Spleen (tissue), 7 donors: ENCODE results near the gene HADHB.

Experiments
- POLR2A ChIP-seq, 3 donors: fragments of 450-650 bp; IDR thresholded peaks; one replicate each; pipeline ENCODE4 v1.5.1; 2017; ENCODE audit warnings: antibody characterized with exemption in 3 of 3, mild to moderate bottlenecking in 1 of 3
- POLR2AphosphoS5 ChIP-seq, 3 donors: sonication (generic); formaldehyde crosslinking; IDR thresholded peaks; one replicate each; pipeline ENCODE4 v1.5.1; 2017; ENCODE audit warnings: antibody characterized with exemption in 3 of 3
- TF ChIP-seq, protein P1 (sequence below), 11 experiments: fragments of 200-600 bp in 7 of 11; fragments of 450-650 bp in 4 of 11; sonication (generic) in 4 of 11; IDR thresholded peaks in 8 of 11; conservative IDR thresholded peaks in 3 of 11; 1 replicate in 7 of 11; 2 replicates in 4 of 11; pipeline versions ENCODE4 v1.4.0 to v1.8.0; 2016 to 2021; ENCODE audit warnings: antibody characterized with exemption in 11 of 11, inconsistent platforms in 4 of 11, mild to moderate bottlenecking in 1 of 11
- donor health status: DM: no; HTN: no; CAD: no; lungs with moderate emphysema.
- donor health status: DM: no; HTN: no; CAD: no.
- donor health status: DM: no; HTN: no; CAD: no.

DNA sequence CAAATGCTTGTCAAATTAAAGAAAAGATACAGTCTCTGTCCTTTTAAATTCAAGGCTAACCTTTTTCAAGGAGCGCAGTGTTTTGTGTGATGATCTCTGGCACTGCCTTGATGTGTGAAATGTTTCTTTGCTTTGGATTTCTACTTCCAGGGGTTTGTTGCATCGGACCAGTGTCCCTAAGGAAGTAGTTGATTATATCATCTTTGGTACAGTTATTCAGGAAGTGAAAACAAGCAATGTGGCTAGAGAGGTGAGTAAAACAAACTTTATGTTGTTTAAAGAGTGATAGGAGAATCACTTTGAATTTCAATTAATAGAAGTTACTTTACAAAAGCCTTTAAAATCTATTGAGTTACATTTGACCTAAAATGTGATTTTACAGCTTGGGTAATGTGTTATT lies 28.8 kb downstream of the HADHB start:
- TF ChIP-seq, protein P1, sequence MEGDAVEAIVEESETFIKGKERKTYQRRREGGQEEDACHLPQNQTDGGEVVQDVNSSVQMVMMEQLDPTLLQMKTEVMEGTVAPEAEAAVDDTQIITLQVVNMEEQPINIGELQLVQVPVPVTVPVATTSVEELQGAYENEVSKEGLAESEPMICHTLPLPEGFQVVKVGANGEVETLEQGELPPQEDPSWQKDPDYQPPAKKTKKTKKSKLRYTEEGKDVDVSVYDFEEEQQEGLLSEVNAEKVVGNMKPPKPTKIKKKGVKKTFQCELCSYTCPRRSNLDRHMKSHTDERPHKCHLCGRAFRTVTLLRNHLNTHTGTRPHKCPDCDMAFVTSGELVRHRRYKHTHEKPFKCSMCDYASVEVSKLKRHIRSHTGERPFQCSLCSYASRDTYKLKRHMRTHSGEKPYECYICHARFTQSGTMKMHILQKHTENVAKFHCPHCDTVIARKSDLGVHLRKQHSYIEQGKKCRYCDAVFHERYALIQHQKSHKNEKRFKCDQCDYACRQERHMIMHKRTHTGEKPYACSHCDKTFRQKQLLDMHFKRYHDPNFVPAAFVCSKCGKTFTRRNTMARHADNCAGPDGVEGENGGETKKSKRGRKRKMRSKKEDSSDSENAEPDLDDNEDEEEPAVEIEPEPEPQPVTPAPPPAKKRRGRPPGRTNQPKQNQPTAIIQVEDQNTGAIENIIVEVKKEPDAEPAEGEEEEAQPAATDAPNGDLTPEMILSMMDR (IDR thresholded peaks at IDR 0.05 in 8 of 11, conservative IDR thresholded peaks at IDR 0.05 in 3 of 11) = no peak
- TF ChIP-seq POLR2A (IDR thresholded peaks at IDR 0.05) (no peak), POLR2AphosphoS5 (IDR thresholded peaks at IDR 0.05) (no peak)
